ENCODE results near the gene CHD6.

The CHD6 gene

DNA sequence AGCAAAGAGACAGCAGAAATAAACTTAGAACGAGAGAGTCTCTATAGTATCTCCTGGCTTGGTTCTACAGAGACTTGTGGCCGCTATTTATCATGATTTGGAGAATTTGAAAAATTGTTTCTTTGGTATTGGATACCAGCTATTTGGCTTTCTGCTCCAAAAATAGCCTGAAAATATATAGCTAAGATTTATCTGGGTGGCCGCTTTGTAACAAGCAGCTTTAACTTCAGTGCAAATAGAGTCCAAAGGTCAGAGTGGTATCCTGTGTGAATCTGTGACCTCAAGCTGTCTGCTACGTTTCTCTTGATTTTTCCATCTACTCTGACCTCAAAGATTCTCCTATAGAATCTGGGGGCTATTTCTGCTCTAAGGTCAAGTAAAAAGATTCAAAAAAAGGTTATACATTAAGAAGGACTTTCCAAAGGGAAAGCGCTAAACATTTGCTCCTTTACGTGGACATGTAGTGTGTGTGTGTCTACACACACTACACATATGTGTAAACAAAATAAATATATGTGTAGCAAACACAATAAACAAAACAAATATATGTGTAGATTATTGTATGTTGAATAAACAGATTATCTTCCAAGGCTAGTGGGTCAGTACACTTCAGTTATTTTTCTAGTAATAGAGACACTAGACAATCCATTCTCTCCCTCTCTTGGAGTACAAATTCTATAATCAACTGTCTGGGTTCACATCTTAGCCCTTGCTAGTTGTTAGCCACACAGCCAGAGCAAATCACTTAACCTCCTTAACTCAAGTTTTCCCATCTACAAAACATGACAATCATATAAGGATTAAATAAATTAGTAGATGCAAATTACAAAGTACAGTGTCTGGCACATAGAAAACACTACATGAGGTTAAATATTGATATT, 40.8 kb downstream of the CHD6 start:
- H3K27ac ChIP-seq: no peak overlapping the region
- no peaks in the 10 kb centered on the region for H3K27me3 ChIP-seq (replicated peaks)
- in situ Hi-C loops (cut with HindIII; ENCODE audit: low pct_ligation_motif_present, low sequenced_read_pairs): no loop called here
- H3K36me3 ChIP-seq (replicated peaks): no peaks in the 10 kb centered on the region
- TF ChIP-seq, protein P1, sequence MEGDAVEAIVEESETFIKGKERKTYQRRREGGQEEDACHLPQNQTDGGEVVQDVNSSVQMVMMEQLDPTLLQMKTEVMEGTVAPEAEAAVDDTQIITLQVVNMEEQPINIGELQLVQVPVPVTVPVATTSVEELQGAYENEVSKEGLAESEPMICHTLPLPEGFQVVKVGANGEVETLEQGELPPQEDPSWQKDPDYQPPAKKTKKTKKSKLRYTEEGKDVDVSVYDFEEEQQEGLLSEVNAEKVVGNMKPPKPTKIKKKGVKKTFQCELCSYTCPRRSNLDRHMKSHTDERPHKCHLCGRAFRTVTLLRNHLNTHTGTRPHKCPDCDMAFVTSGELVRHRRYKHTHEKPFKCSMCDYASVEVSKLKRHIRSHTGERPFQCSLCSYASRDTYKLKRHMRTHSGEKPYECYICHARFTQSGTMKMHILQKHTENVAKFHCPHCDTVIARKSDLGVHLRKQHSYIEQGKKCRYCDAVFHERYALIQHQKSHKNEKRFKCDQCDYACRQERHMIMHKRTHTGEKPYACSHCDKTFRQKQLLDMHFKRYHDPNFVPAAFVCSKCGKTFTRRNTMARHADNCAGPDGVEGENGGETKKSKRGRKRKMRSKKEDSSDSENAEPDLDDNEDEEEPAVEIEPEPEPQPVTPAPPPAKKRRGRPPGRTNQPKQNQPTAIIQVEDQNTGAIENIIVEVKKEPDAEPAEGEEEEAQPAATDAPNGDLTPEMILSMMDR (IDR thresholded peaks at IDR 0.05; ENCODE audit: low read depth, low read length, missing control alignments): no peak
- H3K4me3 ChIP-seq (ENCODE audit: low read depth, low read length): no peak overlapping the region
- no peak for DNase-seq

DNA sequence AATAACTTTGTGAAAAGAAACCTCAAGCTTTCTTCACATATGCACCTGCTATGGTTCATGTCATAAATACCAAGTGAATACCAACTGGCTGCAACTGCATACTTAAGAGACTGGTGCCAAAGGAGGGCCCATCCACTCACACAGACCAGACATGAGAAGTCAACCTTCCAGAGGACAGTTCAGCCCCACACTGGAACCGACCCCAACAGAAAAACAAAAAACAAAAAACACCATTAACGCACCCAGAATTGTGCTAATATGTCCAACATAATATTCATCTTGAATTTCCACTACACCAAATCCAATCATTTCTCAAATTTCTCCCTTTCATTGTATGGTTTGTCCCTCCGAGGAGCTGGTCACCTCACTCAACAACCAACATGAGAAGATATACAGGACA, 42.8 kb downstream of the CHD6 start:
- Histone ChIP-seq H3K27ac (no peak overlapping the region), H3K36me3 (replicated peaks) (no peaks in the 10 kb centered on the region), H3K27me3 (replicated peaks) (no peaks in the 10 kb centered on the region), H3K4me3 (ENCODE audit: low read depth, low read length) (no peak overlapping the region)
- DNase-seq: no peak
- TF ChIP-seq, protein P1 (IDR thresholded peaks at IDR 0.05; ENCODE audit: low read depth, low read length, missing control alignments): no peak
- in situ Hi-C loops (cut with HindIII; ENCODE audit: low pct_ligation_motif_present, low sequenced_read_pairs): no loop called here

DNA sequence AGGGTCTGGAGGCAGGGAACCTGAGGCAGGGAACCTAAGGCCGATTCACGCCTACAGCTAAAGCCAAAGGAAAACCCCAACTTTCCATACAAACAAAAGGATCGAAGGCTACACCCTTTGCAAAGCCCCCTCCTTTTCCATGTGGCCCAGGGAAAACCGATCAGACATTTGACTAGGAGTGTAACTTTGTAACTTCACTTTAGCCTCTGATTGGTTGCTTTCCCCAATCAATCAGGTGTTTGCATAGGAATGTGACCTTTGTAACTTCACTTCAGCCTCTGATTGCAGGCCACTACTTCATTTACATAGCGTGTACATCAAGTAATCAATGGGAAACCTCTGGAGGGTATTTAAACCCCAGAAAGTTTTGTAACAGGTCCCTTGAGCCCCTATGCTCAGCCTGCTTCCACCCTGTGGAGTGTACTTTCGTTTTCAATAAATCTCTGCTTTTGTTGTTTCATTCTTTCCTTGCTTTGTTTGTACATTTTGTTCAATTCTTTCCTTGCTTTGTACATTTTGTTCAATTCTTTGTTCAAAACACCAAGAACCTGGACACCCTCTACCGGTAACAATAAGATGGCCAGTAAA, 43.3 kb downstream of the CHD6 start:
- Histone ChIP-seq H3K27me3 (replicated peaks) (no peaks in the 10 kb centered on the region), H3K27ac (no peak overlapping the region), H3K4me3 (ENCODE audit: low read depth, low read length) (no peak overlapping the region), H3K36me3 (replicated peaks) (no peaks in the 10 kb centered on the region)
- TF ChIP-seq, protein P1 (IDR thresholded peaks at IDR 0.05; ENCODE audit: low read depth, low read length, missing control alignments): no peak
- in situ Hi-C loops (cut with HindIII; ENCODE audit: low pct_ligation_motif_present, low sequenced_read_pairs): no loop called here
- DNase-seq: no peak

DNA sequence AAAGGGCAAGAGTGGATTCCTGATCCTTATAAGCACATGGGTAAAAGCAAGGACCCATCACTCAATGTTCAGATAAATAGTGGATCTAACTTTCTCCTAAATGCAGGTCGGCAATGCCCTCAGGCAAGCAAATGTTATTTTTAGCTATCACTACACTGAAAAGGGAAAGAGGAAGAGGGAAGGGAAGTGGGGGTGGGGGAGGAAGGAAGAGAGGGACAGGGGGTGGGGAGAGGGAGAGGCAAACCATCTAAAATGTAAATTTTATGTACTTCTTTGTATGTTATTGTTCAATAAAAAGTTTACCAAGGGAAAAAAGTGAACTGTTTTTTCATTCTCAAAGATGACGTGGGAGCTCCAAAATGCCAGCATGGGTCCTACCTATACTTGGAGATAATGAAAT, 44.2 kb downstream of the CHD6 start:
- TF ChIP-seq, protein P1 (IDR thresholded peaks at IDR 0.05; ENCODE audit: low read depth, low read length, missing control alignments): no peak
- H3K27me3 ChIP-seq (replicated peaks): no peaks in the 10 kb centered on the region
- H3K4me3 ChIP-seq (ENCODE audit: low read depth, low read length): no peak overlapping the region
- no peaks in the 10 kb centered on the region for H3K36me3 ChIP-seq (replicated peaks)
- no peak overlapping the region for H3K27ac ChIP-seq
- in situ Hi-C loops (cut with HindIII; ENCODE audit: low pct_ligation_motif_present, low sequenced_read_pairs): no loop called here
- DNase-seq: no peak

DNA sequence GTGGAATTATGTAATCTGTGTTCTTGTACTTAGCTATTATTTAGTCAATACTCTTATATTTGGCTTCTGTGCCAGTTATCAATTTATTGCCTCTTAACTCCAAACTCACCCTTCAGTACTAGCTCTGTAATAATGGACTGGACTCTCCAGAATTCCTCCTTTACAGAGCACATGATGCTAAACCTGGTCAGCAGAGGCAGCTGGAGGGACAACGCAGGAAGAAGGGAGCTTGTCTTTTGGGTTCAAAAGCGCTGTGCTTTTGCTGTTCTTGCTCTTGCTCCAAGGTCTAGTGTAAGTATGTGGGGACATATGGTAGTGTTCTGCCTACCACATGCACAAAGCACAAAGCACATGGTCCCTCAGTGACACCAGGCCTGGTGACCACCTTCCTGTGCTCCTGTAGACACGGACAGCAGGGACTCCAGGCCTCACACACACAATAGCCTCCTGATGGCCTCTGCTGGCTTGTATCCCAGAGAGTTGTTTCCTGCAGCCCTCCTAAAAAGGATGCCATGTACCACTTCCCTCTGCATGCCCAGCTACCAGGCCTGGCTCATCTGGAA, 46.1 kb downstream of the CHD6 start:
- Histone ChIP-seq H3K27ac (no peak overlapping the region), H3K4me3 (ENCODE audit: low read depth, low read length) (no peak overlapping the region), H3K36me3 (replicated peaks) (no peaks in the 10 kb centered on the region), H3K27me3 (replicated peaks) (no peaks in the 10 kb centered on the region)
- in situ Hi-C loops (cut with HindIII; ENCODE audit: low pct_ligation_motif_present, low sequenced_read_pairs): no loop called here
- DNase-seq: no peak
- TF ChIP-seq, protein P1 (IDR thresholded peaks at IDR 0.05; ENCODE audit: low read depth, low read length, missing control alignments): peak; percentile 66
